Activated naive CD4-positive, alpha-beta T cell treated with Interleukin-2 at 50 U/mL for 16 hours (primary cell): ENCODE results near the gene DMXL1.
"Not testable (repeated sequence)": the region's sequence is repeated elsewhere in the genome, so short reads cannot be mapped to it uniquely, and the experiment has no call there.

Experiments used
- DNase-seq: peaks from one replicate; pipeline ENCODE4 v3.0.0-alpha.2; 2020

Gene DMXL1

DNA sequence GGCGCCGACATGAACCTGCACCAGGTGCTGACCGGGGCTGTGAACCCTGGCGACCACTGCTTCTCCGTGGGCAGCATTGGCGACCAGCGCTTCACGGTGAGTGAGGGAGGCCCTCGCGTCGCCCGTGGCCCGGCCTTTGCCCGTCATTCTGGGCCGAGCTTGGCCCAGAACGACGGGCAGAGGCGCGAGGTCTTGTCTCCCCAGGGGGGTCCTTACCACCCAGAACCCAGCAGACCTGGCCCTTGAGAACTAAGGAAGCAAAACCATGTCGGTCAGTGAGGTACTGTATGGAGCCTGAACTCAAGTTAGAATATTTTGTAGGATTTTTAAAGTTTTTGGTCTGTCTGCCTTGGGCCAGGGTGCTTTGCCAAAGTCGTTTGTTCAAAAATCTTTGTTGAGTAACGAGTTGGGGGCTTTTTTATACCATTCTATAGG, 691 bp downstream of the DMXL1 start:
- DNase-seq, result no peak

DNA sequence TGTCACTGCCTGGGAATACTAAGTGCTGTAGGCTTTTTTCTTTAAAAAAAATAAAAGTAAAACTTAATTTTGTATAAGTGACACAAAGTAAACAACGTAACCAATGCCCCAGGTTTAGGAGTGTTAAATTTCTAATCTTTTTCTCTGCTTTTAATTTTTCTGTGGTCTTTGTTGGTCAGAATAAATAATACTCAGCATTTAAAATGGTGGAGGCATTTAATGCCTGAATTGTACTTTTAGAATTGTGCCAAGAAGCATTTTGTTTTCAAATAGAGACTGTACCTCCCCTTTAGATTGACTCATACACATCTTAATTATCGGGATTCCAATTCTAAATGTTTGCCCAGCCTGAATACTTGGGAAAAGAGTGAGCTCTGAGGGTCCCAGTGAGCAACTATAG, 1.6 kb downstream of the DMXL1 start:
- no peak for DNase-seq

DNA sequence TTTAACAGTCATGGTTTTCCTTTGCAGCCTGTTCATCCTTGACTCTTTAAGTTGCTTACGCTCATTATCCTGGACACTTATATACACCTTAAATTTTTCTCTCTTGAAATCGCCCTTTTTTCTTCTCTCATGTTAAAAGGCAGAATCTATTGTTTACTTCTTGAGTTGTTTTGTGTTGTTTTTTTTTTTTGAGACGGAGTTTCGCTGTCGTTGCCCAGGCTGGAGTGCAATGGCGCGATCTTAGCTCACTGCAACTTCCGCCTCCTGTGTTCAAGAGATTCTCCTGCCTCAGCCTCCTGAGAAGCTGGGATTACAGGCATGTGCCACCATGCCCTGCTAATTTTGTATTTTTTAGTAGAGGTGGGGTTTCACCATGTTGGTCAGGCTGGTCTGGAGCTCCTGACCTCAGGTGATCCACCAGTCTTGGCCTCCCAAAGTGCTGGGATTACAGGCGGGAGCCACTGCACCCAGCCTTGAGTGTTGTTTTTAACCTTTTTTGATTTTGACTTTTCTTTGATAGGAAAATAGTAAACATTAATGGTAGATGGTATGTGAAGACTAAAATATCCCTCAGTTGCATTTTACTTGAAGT, 3.0 kb downstream of the DMXL1 start:
- DNase-seq, result not testable (repeated sequence)

DNA sequence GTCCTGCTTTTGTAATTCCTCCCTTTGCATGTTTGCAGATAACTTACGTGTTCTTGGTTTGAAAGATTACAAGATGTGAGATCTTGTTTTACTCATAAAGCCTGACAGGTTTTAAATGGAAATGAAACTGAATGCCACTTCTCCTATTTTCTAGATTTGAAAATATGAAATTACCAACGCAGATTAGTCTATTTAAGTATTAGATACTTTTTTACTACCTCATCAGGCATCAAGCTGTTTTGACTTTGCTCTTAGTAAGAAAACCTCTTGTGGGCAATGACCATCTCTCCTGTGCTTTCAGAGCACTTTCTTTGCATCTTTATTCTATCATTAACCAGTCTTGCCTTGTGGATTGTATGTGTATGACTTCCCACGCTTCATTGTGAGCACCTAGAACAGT, 3.5 kb downstream of the DMXL1 start:
- no peak for DNase-seq

DNA sequence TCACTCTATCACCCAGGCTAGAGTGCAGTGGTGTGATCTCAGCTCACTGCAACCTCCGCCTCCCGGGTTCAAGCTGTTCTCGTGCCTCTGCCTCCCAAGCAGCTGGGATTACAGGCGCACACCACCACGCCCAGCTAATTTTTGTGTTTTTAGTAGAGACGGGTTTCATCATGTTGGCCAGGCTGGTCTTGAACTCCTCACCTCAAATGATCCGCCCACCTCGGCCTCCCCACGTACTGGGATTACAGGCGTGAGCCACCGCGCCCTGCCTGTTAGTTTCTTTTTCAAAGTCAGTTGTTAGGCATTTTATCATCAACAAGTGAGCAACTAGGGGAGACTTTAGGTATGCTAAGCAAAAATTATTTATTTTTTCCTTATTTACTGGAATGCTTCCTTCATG, 4.4 kb downstream of the DMXL1 start:
- DNase-seq, result peak; percentile 33

DNA sequence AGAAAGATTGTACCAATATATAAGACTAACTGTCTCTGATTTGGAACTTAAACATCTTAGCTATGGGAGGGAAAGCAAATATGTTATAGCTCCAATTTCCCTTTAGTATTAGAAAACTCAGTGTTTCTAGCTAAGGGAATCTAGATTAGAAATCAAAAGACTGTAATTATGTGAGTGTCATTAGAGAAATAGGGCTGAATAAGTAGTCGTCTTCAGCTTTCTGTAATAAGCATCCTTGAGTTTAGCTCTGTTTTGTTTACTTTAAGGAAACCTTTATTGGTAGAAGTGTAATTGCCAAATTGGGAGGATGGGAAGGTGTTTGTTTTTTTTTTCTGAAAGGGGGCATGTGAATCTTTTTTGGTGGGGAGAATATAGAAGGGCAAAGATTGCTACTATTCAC, 5.2 kb downstream of the DMXL1 start:
- no peak for DNase-seq

DNA sequence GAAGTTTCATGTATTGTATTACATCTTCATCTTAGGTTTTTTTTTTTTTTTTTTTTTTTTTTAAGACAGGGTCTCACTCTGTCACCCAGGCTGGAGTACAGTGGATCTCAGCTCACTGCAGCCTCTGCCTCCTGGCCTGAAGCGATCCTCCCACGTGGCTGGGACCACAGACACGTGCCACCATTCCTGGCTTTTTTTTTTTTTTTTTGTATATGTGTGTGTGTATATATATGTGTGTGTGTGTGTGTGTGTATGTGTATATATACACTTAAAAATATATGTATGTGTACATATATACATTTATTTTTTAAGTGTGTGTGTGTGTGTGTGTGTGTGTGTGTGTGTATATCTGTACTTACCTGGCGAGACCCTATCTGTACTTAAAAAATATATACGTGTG, 6.6 kb downstream of the DMXL1 start:
- no peak for DNase-seq

DNA sequence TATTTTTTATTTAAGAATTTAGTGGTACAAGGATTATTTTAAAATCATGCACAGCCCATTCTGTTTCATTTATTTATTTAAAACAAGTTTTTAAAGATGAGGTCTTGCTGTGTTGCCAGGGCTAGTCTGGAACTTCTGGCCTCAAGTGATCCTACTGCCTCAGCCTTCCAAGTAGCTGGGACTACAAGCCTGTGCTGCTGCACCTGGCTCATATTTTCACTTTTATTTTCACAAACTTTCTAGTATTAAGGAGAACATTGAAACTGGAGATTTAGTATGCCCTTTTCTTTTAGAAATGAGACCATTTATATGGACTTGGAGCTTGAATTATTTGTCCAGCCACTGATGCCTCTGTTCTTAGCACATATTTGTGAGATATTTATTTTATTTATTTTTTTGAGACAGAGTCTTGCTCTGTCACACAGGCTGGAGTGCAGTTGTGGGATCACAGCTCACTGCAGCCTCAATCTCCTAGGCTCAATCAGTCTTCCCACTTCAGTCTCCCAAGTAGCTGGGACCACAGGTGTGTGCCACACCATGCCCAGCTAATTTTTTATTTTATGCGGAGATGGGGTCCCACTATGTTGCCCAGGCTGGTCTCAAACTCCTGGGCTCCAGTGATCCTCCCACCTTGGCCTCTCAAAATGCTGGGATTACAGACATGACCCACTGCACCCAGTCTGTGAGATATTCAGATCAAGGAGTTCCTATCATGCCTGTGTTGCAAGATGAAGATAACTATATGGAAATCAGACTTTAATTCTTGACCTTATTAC, 7.4 kb downstream of the DMXL1 start:
- DNase-seq, result no peak

DNA sequence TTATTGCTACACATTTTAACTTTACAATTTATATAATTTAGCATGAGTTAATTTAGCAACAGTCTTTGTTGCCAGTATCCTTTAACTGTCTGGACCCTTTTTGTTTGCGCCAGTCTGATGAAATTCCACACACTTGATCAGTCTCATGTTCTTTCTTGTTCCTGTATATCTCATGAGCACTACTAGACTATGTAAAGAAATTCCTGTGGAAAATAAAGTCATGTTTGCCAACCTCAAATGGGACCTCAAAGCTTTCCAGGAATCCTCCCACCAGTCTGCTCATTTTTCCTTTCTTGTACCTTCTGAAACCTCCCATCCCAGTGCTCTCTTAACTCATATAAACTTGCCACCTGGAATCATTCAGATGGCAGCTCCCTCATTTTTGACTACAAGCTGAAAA, 8.0 kb downstream of the DMXL1 start:
- no peak for DNase-seq

DNA sequence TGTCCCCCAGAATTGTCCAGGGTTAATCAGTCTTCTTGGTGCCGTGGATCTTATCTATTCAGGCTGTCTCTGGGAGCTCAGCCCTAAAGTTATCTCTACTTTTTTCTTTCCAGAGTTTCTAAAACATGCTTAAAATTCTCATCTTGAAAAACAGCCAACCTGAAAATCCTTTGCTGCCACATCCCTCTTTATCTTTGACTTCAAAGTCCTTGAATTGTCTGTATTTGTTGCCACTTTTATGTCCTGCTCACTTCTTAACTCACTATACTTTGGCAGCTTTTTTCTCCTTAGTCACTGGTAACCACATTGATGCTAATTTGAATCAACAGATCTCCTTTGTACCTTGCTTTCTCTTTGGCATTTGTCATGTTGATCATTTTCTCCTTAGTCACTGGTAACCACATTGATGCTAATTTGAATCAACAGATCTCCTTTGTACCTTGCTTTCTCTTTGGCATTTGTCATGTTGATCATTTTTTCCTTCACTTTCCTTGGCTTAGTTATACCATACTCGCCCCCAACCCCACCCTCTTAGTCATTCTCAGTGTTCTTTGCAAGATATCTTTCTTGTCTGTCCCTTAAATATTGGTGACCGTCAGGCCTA, 8.5 kb downstream of the DMXL1 start:
- DNase-seq, result peak; percentile 51

DNA sequence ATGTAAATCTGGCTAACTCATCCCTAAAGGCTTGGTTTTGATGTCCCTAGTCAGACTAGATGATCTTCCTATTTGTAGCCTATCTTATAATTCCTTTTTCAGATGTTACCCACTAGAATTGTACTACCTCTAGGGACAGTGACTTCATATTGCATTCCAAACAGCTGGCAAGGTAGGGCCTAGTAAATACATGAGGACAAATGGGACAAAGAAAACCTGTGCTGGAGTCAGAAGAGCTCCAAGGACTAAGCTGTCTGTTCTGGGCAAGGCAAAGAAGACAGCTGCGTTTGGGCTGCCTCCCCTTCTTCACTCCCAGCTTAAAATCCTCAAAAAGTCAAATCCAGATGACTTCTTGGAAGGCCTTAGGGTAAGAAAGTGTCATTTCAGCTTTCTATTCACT, 10.0 kb downstream of the DMXL1 start:
- DNase-seq, result no peak

DNA sequence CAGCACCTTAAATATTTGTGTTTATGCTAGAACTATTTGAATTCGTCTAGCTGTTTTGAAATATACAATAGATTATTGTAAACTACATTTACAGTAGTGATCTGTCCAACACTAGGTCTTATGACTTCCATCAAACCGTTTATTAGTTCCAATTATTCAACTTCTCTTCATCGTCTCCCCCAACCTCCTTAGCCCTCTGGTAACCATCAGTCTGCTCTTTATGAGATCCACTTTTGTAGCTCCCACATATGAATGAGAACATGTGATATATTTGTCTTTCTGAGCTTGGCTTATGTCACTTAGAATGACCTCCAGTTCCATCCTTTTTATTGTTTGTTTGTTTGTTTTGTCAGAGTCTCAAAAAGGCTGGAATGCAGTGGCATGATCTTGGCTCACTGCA, 11.8 kb downstream of the DMXL1 start:
- no peak for DNase-seq

DNA sequence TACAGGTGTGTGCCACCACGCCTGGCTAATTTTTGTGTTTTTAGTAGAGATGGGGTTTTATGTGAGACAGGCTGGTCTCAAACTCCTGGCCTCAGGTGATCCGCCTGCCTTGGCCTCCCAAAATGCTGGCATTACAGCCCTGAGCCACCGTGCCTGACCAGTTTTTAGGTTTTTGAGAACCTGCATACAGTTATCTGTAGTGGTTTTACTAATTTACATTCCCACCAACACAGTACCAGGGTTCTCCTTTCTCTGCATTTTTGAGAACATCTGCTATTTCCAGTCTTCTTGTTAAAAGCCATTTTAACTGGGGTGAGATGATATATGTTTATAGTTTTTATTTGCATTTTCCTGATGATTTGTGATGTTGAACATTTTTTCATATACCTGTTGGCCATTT, 12.8 kb downstream of the DMXL1 start:
- DNase-seq, result no peak

DNA sequence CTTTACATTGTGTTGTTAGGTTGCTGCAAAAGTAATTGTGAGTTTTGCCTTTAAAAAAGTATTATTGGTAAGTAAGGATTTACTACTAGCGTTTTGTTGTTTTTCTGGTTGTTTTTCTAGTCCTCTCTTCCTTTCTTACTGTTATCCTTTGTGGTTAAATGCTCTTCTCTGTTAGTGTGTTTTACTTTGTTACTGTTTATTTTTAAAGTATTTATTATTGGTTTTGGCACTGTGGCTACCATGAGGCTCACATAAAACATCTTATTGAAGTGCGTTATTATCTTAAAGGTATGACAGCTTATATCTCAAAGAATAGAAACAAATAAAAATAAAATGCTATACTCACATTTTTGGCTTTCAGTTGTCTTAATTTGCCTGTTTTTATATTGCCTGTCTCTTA, 17.6 kb downstream of the DMXL1 start:
- DNase-seq, result no peak

DNA sequence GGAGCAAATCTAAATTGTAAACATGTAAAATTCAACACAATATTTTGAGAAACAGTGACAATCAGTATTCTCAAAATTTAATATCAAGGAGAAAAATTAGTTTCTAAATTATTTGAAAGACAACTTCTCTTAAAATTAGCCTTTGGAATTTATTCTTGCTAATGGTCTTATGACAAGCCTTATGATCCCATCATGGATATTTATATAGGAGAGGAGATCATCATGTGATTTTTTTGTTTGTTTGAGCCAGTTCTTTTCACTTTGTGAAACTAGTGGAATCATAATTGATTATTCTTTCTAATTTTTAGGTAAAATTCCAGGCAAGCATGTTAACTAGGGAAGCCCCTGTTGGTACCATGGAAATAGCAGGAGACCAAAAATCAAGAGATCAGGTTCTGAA, 24.7 kb downstream of the DMXL1 start:
- no peak for DNase-seq

DNA sequence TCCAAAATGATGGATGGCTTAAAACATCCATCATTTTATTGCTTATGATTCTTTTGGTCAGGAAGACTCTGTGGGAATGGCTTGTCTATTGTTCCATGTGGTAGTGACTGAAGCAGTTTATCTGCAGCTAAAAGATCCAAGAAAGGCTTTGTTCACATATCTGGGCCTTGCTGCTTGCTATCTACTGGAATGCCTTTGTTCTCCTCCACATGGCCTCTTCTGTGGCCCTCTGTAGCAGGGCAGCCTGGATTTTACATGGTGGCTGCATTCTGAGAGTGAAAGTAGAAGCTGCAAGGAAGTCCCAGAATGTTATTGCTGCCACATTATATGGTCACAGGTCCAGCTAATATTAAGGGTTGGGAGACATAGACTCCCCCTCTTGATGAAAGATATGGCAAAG, 35.1 kb downstream of the DMXL1 start:
- no peak for DNase-seq

DNA sequence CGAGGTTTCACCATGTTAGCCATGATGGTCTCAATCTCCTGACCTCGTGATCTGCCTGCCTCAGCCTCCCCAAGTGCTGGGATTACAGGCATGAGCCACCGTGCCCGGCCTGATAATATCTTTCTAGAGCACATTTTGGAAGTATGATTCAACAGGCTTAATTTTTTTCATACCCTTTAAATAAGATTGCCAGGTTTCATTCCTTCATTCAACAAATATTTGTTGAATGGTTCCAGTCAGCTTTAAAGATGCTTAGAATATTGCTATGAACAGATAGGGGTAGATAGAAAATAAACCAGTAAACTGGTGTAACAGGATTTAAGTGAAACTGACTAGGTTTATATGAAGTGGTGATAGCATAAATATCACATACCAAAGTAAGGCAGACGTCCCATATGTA, 41.3 kb downstream of the DMXL1 start:
- no peak for DNase-seq

DNA sequence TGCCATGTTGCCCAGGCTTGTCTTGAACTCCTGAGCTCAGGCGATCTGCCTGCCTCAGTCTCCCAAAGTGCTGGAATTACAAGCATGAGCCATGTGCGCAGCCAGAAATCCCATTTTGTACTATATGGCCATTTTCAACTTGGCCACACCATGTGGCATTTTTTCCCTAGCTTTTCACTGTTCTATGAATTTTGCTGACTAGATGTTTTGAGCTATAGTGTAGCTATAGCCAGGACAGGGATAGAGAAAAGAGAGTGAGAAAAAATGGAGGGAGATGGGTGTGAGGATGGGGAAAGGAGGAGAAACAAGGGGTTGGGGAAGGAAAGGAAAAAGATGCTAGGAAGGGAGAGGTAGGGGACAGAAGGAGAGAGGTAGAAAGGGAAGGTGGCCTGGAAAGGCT, 46.4 kb downstream of the DMXL1 start:
- DNase-seq, result no peak

DNA sequence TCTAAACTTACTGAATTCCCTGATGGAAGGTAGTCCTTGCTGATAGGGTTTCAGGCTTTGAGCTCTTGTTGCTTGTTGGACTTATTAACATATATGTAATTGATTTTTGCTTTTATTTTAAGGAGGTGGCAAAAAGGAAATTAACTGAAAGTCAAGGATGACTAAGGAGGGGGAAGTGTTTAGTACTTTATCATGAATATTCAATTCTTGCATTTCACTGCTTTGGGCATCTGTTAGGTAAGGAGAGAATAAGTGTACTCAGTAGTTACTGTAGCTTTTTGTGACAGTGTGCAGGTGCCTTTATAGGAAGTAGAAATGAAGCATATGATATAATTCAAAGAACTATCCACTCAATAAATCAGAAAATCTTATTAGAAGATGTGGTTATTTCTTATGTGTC, 47.1 kb downstream of the DMXL1 start:
- DNase-seq, result no peak

DNA sequence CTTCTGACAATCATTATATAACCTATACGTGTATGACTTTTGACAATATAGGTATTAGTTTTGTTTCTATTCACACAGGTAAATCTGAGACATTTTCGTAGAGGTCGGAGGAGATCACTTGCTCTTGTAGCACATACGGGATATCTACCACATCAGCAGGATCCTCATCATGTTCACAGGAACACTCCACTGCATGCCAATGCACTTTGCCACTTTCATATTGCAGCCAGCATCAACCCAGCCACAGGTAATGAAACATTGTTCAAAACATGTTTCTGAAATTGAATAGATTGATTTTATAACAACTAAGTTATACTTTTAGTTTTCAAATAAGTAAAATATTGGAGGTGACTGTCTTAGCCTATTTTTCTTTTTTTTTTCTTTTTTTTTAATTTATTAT, 50.0 kb downstream of the DMXL1 start:
- no peak for DNase-seq

DNA sequence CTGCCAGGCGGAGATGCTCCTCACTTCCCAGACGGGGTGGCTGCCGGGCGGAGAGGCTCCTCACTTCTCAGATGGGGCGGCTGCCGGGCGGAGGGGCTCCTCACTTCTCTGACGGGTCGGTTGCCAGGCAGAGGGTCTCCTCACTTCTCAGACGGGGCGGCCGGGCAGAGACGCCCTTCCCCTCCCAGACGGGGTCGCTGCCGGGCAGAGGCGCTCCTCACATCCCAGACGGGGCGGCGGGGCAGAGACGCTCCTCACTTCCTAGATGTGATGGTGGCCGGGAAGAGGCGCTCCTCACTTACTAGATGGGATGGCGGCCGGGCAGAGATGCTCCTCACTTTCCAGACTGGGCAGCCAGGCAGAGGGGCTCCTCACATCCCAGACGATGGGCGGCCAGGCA, 51.6 kb downstream of the DMXL1 start:
- not testable (repeated sequence) for DNase-seq

DNA sequence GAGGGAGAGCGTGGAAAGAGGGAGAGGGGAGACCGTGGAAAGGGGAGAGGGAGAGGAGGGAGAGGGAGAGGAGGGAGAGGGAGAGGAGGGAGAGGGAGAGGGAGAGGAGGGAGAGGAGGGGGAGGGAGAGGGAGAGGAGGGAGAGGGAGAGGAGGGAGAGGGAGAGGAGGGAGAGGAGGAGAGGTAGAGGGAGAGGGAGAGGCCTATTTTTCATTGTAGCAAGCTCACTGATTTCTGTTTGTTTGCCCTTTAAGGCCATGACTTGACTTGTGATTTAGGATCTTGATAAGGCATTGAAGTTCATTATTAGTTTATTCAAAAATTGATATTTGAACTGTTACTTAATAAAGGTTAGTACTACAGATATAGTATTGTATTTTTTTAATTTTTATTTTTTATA, 52.4 kb downstream of the DMXL1 start:
- DNase-seq, result no peak

DNA sequence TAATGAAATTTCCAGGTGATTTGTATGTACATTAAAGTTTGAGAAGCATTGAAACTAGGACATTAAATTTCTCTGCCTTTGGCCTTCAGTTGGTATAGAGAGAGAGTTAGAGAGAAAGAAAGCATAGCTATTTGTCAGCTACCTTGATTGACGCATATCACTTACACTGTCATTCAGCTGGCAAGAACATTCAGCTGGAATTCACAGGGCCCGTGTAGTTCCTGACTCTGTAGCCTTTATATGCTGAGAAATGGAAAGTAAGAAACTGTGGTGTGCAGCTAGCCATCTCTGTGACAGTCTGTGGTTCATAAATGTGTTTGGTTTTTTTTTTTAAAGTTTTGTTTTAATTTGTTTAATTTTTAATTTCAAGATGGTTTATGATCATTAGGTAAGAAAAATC, 58.9 kb downstream of the DMXL1 start:
- no peak for DNase-seq

DNA sequence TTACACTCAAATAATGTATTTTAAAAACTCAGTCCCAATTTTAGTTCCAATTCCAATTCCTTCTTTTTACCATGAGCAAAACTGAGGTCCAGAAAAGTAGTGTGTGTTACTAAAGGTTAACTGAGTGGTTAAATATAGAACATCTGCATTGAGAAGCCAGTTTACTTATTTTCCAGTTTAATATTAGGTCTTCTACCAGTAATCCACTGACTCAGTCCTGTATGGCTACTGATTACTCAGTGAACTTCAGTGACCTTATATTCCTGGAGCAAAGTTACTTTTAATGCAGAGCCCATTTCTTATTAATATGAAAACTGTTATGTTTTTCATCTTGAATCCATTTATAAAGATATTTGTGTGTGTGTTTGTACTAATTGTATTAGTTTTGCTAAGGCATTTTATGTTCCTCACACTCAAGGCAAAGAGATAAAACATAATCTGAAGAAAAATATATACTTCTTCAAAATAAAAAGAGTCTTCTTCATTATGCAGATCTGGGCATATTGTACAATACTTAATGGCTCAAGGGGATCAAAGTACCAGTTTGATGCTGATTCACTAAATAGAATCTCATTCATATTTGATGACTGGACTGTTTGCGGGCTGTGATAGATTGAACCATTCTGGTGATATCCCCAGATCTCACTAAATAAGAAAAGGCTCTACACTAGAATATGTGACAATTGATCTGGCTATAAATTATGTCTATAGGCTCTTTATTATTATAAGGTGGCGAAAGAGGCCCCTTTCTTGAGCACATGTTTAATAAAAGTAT, 60.8 kb downstream of the DMXL1 start:
- no peak for DNase-seq
